Measurements from ENCODE around the gene THOC6. TPM values are rescaled to one million over a fixed set of nuclear protein-coding genes. Genes with fewer than 3 reads are reported as not detected.

Gene THOC6
- total RNA-seq, 1 experiment from 2014 or later: 68.2 TPM

DNA sequence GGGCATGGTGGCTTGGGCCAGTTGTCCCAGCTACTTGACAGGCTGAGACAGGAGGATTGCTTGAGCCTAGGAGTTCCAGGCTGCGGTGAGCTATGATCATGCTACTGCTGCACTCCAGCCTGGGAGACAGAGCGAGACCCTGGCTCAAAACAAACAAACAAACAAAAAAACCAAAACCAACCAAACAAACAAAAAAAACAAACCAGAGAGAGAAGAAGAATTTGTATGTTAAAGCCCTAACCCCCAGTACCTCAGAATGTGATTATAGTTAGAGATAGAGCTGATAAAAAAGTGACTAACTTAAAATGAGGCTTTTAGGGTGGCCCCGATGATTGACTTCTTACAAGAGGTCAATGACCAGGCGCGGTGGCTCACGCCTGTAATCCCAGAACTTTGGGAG is 20.9 kb downstream of the THOC6 start:
- Histone ChIP-seq H3K56ac (ENCODE audit: insufficient read length, low read depth, low read length) (no peak overlapping the region), H3K27me3 (ENCODE audit: insufficient read depth, low read length) (no peaks in the 10 kb centered on the region), H2BK120ac (ENCODE audit: low read depth, low read length, poor library complexity, severe bottlenecking) (no peak overlapping the region), H2BK15ac (ENCODE audit: low read depth, low read length) (no peak overlapping the region), H4K20me1 (ENCODE audit: control insufficient read depth, insufficient read depth, insufficient read length) (no peaks in the 10 kb centered on the region), H2AFZ (ENCODE audit: low read length) (no peak overlapping the region), H3K9me3 (ENCODE audit: control insufficient read depth, low read depth, low read length) (no peaks in the 10 kb centered on the region), H4K5ac (ENCODE audit: insufficient read length, low read depth, low read length) (no peak overlapping the region), H3K4ac (ENCODE audit: low read depth, low read length) (no peak overlapping the region), H3K4me1 (ENCODE audit: insufficient read depth, low read length) (no peaks in the 10 kb centered on the region), H2BK5ac (ENCODE audit: insufficient read length, low read length) (no peak overlapping the region), H3K9ac (ENCODE audit: extremely low read depth, insufficient read length, low read length) (no peak overlapping the region), H3K79me2 (ENCODE audit: insufficient read depth, low read length) (no peaks in the 10 kb centered on the region), H3K23ac (ENCODE audit: insufficient read length, low read depth, low read length) (no peak overlapping the region), H2AK5ac (ENCODE audit: insufficient read length, low read length) (no peak overlapping the region), H4K8ac (replicated peaks; ENCODE audit: insufficient read length, low read depth, low read length) (no peak overlapping the region), H3K79me1 (ENCODE audit: insufficient read depth, low read depth, low read length, poor library complexity, severe bottlenecking) (no peaks in the 10 kb centered on the region), H3K23me2 (ENCODE audit: insufficient read length, low read depth, low read length, poor library complexity, severe bottlenecking) (peaks cover 20% of the 10 kb centered on the region), H3K14ac (ENCODE audit: insufficient read depth, low read length) (no peak overlapping the region), H3T11ph (ENCODE audit: low read length) (no peak overlapping the region), H3K27ac (ENCODE audit: insufficient read length, low read depth, low read length) (no peak overlapping the region), H4K91ac (ENCODE audit: insufficient read length, low read depth, low read length) (no peak overlapping the region), H3K18ac (ENCODE audit: insufficient read length, low read depth, low read length) (no peak overlapping the region), H2BK12ac (ENCODE audit: insufficient read length, low read depth, low read length) (no peak overlapping the region), H2BK20ac (ENCODE audit: low read depth, low read length, poor library complexity, severe bottlenecking) (no peak overlapping the region), H3K4me2 (ENCODE audit: insufficient read depth, insufficient read length, low read length) (no peak overlapping the region)
- no CpG with 5 or more reads among the region's 6 CpGs for WGBS (ENCODE audit: extremely low coverage, insufficient read length, low lambda C conversion rate)
- H3K27ac Mint-ChIP-seq: 0 out of 7 replicates have a peak overlapping the region, but pooled peaks of 1 of the 3 experiments have one; percentile 40
- peaks cover 57% of the 10 kb centered on the region for H3K27me3 Mint-ChIP-seq (ENCODE audit: low read depth)
- DNase-seq: no peak
- TF ChIP-seq, protein P1, sequence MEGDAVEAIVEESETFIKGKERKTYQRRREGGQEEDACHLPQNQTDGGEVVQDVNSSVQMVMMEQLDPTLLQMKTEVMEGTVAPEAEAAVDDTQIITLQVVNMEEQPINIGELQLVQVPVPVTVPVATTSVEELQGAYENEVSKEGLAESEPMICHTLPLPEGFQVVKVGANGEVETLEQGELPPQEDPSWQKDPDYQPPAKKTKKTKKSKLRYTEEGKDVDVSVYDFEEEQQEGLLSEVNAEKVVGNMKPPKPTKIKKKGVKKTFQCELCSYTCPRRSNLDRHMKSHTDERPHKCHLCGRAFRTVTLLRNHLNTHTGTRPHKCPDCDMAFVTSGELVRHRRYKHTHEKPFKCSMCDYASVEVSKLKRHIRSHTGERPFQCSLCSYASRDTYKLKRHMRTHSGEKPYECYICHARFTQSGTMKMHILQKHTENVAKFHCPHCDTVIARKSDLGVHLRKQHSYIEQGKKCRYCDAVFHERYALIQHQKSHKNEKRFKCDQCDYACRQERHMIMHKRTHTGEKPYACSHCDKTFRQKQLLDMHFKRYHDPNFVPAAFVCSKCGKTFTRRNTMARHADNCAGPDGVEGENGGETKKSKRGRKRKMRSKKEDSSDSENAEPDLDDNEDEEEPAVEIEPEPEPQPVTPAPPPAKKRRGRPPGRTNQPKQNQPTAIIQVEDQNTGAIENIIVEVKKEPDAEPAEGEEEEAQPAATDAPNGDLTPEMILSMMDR (conservative IDR thresholded peaks at IDR 0.05): no peak
- H3K4me1 Mint-ChIP-seq: peaks cover 2 to 11% of the 10 kb centered on the region in 2 experiments; a peak in 3 of 4 replicates
- H3K4me3 Mint-ChIP-seq: peak overlapping the region; percentile 79 to 91
- peaks cover 0 to 3% of the 10 kb centered on the region in 2 experiments; a peak in 2 of 5 replicates for H3K9me3 Mint-ChIP-seq
- peaks cover 5 to 16% (median 10%) of the 10 kb centered on the region in 3 experiments; a peak in 5 of 7 replicates for H3K36me3 Mint-ChIP-seq (ENCODE audit: insufficient read depth in 1 of 3, low read depth in 3 of 3)

All from H9 (cell line).